Keratinocyte (primary cell): ENCODE measurements around the gene ZBTB9. TPM values are rescaled to one million over a fixed set of nuclear protein-coding genes. Genes with fewer than 3 reads are reported as not detected.

Experiments
- DNase-seq: peaks from one replicate; pipeline ENCODE4 v3.0.0-alpha.2; 2011; ENCODE audit warnings: low read depth, missing footprints, low spot score
- FAIRE-seq: peaks from 2 replicates; lab custom pipeline; 2011; peaks lifted over from hg19 to GRCh38; lab: Jason Lieb, UNC
- H2AFZ ChIP-seq: 2 replicates; pipeline ENCODE4 v1.6.0; 2012; ENCODE audit warnings: low read length, control low read depth, inconsistent platforms; ENCODE audit not compliant: control insufficient read depth
- H3K27ac ChIP-seq: 2 replicates; pipeline ENCODE4 v1.5.1; 2011; ENCODE audit warnings: low read length; ENCODE audit not compliant: control insufficient read depth, insufficient read depth
- H3K27me3 ChIP-seq: 3 replicates; pipeline ENCODE4 v1.6.0; 2011; ENCODE audit warnings: low read length; ENCODE audit not compliant: control insufficient read depth, insufficient read depth; ENCODE audit errors: extremely low read depth
- H3K36me3 ChIP-seq, 2 experiments: 2 replicates in 1 of 2; 3 replicates in 1 of 2; pipeline ENCODE4 v1.5.1; 2011; ENCODE audit warnings: low read length in 2 of 2, mild to moderate bottlenecking in 1 of 2; ENCODE audit not compliant: control insufficient read depth in 2 of 2, insufficient read depth in 2 of 2; ENCODE audit errors: extremely low read depth in 1 of 2
- H3K4me1 ChIP-seq: 3 replicates; pipeline ENCODE4 v1.5.1; 2011; ENCODE audit warnings: low read length; ENCODE audit not compliant: control insufficient read depth, insufficient read depth; ENCODE audit errors: extremely low read depth
- H3K4me2 ChIP-seq: 3 replicates; pipeline ENCODE4 v1.6.0; 2011; ENCODE audit warnings: low read depth, low read length; ENCODE audit not compliant: control insufficient read depth, insufficient read depth; ENCODE audit errors: extremely low read depth
- H3K4me3 ChIP-seq, 3 experiments: fragments of 200-600 bp in 1 of 3; sonication (generic) in 1 of 3; 2 replicates in 2 of 3; 3 replicates in 1 of 3; pipeline ENCODE4 v1.5.1; 2011 to 2016; ENCODE audit warnings: low read length in 3 of 3, mild to moderate bottlenecking in 3 of 3, control low read depth in 2 of 3, inconsistent platforms in 1 of 3, low read depth in 1 of 3, mixed read lengths in 1 of 3, mixed run types in 1 of 3, moderate library complexity in 1 of 3; ENCODE audit not compliant: control insufficient read depth in 2 of 3, insufficient read depth in 2 of 3; ENCODE audit errors: extremely low read depth in 1 of 3
- H3K79me2 ChIP-seq: 2 replicates; pipeline ENCODE4 v1.6.0; 2012; ENCODE audit warnings: low read length; ENCODE audit not compliant: control insufficient read depth, insufficient read depth
- H3K9ac ChIP-seq: 3 replicates; pipeline ENCODE4 v1.6.0; 2011; ENCODE audit warnings: low read length; ENCODE audit not compliant: control insufficient read depth, insufficient read depth; ENCODE audit errors: extremely low read depth
- H3K9me1 ChIP-seq: 3 replicates; pipeline ENCODE4 v1.6.0; 2011; ENCODE audit warnings: low read length; ENCODE audit not compliant: control insufficient read depth, insufficient read depth; ENCODE audit errors: extremely low read depth
- H3K9me3 ChIP-seq: 2 replicates; pipeline ENCODE4 v1.5.1; 2012; ENCODE audit warnings: low read depth, low read length; ENCODE audit not compliant: control insufficient read depth
- H4K20me1 ChIP-seq: 3 replicates; pipeline ENCODE4 v1.6.0; 2011; ENCODE audit warnings: low read length; ENCODE audit not compliant: control insufficient read depth, insufficient read depth; ENCODE audit errors: extremely low read depth
- EZH2 ChIP-seq: IDR thresholded peaks from one replicate; pipeline ENCODE4 v1.6.1; 2012; ENCODE audit warnings: inconsistent platforms, mild to moderate bottlenecking, low read length, moderate library complexity
- dilution Hi-C: fragments of 300-500 bp; cut with MboI; formaldehyde crosslinking; loops from one replicate; pipeline ENCODE4 v1.7.0; 2020; ENCODE audit warnings: low sequenced_read_pairs; ENCODE audit not compliant: extremely low pct_ligation_motif_present
- polyA plus RNA-seq, 5 experiments: library from polyadenylated mRNA; depleted of rRNA in 3 of 5; stranded (reverse) in 3 of 5; stranded (forward) in 1 of 5; unstranded in 1 of 5; fragments of >200 nt; gene quantifications; 1 replicate in 1 of 5; 2 replicates in 3 of 5; 3 replicates in 1 of 5; pipeline versions ENCODE4 v1.2.1 to v1.2.3, GENCODE V29; 2011 to 2012; ENCODE audit warnings: missing spikeins in 2 of 5, low read depth in 1 of 5, low replicate concordance in 1 of 5
- TF ChIP-seq, protein P1 (sequence below), 3 experiments: IDR thresholded peaks in 1 of 3; conservative IDR thresholded peaks in 1 of 3; optimal IDR thresholded peaks in 1 of 3; 2 replicates in 2 of 3; 3 replicates in 1 of 3; pipeline versions ENCODE3 to v1.5.1; 2011; ENCODE audit warnings: low read length in 3 of 3, mild to moderate bottlenecking in 3 of 3, moderate library complexity in 2 of 3, control low read depth in 1 of 3, inconsistent platforms in 1 of 3; ENCODE audit not compliant: insufficient read depth in 2 of 3; ENCODE audit errors: extremely low read depth in 1 of 3

ZBTB9 gene
- polyA plus RNA-seq, 1 donor (not counting 4 experiments of a cell fraction or from before 2014, with no cell fraction given): 7.8 TPM

DNA sequence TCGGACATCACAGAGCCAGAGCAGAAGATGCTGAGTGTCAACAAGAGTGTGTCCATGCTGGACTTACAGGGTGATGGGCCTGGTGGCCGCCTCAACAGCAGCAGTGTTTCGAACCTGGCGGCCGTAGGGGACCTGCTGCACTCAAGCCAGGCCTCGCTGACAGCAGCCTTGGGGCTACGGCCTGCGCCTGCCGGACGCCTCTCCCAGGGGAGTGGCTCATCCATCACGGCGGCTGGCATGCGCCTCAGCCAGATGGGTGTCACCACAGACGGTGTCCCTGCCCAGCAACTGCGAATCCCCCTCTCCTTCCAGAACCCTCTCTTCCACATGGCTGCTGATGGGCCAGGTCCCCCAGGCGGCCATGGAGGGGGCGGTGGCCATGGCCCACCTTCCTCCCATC is 11.4 kb upstream of the ZBTB9 start:
- FAIRE-seq (no peak), DNase-seq (no peak)
- H4K20me1 ChIP-seq: no peaks in the 10 kb centered on the region
- H3K4me1 ChIP-seq: no peaks in the 10 kb centered on the region
- no peak overlapping the region for H2AFZ ChIP-seq
- no peaks in the 10 kb centered on the region for H3K9me1 ChIP-seq
- no peak for TF ChIP-seq EZH2
- TF ChIP-seq, protein P1, sequence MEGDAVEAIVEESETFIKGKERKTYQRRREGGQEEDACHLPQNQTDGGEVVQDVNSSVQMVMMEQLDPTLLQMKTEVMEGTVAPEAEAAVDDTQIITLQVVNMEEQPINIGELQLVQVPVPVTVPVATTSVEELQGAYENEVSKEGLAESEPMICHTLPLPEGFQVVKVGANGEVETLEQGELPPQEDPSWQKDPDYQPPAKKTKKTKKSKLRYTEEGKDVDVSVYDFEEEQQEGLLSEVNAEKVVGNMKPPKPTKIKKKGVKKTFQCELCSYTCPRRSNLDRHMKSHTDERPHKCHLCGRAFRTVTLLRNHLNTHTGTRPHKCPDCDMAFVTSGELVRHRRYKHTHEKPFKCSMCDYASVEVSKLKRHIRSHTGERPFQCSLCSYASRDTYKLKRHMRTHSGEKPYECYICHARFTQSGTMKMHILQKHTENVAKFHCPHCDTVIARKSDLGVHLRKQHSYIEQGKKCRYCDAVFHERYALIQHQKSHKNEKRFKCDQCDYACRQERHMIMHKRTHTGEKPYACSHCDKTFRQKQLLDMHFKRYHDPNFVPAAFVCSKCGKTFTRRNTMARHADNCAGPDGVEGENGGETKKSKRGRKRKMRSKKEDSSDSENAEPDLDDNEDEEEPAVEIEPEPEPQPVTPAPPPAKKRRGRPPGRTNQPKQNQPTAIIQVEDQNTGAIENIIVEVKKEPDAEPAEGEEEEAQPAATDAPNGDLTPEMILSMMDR (optimal IDR thresholded peaks at IDR 0.05 in 1 of 3, IDR thresholded peaks at IDR 0.05 in 1 of 3, conservative IDR thresholded peaks at IDR 0.05 in 1 of 3; ENCODE audit: extremely low read depth in 1 of 3, insufficient read depth in 2 of 3, low read length in 3 of 3): no peak
- no peak overlapping the region for H3K27ac ChIP-seq
- no peaks in the 10 kb centered on the region for H3K9me3 ChIP-seq
- no peak overlapping the region for H3K9ac ChIP-seq
- H3K4me3 ChIP-seq: no peak overlapping the region
- H3K79me2 ChIP-seq: no peaks in the 10 kb centered on the region
- no peak overlapping the region for H3K4me2 ChIP-seq
- no peaks in the 10 kb centered on the region for H3K27me3 ChIP-seq
- peaks cover 10 to 24% of the 10 kb centered on the region in 2 experiments for H3K36me3 ChIP-seq
- dilution Hi-C loops: no loop called here

GRCh38 chr6:33443619-33444504 is 10.5 kb upstream of the ZBTB9 start:
- DNase-seq: no peak
- H3K27ac ChIP-seq: no peak overlapping the region
- peaks cover 5 to 25% of the 10 kb centered on the region in 2 experiments for H3K36me3 ChIP-seq
- no peak for TF ChIP-seq EZH2
- TF ChIP-seq, protein P1 (optimal IDR thresholded peaks at IDR 0.05 in 1 of 3, IDR thresholded peaks at IDR 0.05 in 1 of 3, conservative IDR thresholded peaks at IDR 0.05 in 1 of 3; ENCODE audit: extremely low read depth in 1 of 3, insufficient read depth in 2 of 3, low read length in 3 of 3): no peak
- H3K4me2 ChIP-seq: no peak overlapping the region
- no peaks in the 10 kb centered on the region for H4K20me1 ChIP-seq
- no peak overlapping the region for H2AFZ ChIP-seq
- no peaks in the 10 kb centered on the region for H3K9me3 ChIP-seq
- H3K79me2 ChIP-seq: no peaks in the 10 kb centered on the region
- H3K4me1 ChIP-seq: no peaks in the 10 kb centered on the region
- no peak overlapping the region for H3K4me3 ChIP-seq
- H3K9me1 ChIP-seq: no peaks in the 10 kb centered on the region
- dilution Hi-C loops: no loop called here
- H3K27me3 ChIP-seq: no peaks in the 10 kb centered on the region
- no peak for FAIRE-seq
- no peak overlapping the region for H3K9ac ChIP-seq
